Subcutaneous abdominal adipose tissue (tissue), 5 donors: ENCODE results near the gene PPARA.

Experiments used
- H3K27ac ChIP-seq: one replicate; pipeline ENCODE4 v1.7.0; 2013; ENCODE audit warnings: low read depth, mild to moderate bottlenecking, inconsistent platforms, low read length, moderate library complexity
- H3K27me3 ChIP-seq, 5 donors: one replicate each; pipeline ENCODE4 v1.7.0; 2013; ENCODE audit warnings: low read length in 5 of 5, inconsistent platforms in 1 of 5; ENCODE audit not compliant: control insufficient read depth in 5 of 5, insufficient read depth in 4 of 5
- H3K36me3 ChIP-seq, 5 donors: one replicate each; pipeline ENCODE4 v1.7.0; 2013; ENCODE audit warnings: low read length in 5 of 5; ENCODE audit not compliant: control insufficient read depth in 5 of 5, insufficient read depth in 5 of 5
- H3K4me1 ChIP-seq, 5 donors: one replicate each; pipeline ENCODE4 v1.7.0; 2013; ENCODE audit warnings: low read length in 5 of 5, mild to moderate bottlenecking in 3 of 5, moderate library complexity in 1 of 5; ENCODE audit not compliant: control insufficient read depth in 5 of 5, insufficient read depth in 5 of 5
- H3K4me3 ChIP-seq, 5 donors: one replicate each; pipeline ENCODE4 v1.7.0; 2013; ENCODE audit warnings: low read length in 5 of 5, low read depth in 1 of 5
- H3K9ac ChIP-seq, 5 donors: one replicate each; pipeline ENCODE4 v1.7.0; 2013; ENCODE audit warnings: low read length in 5 of 5, mild to moderate bottlenecking in 4 of 5, moderate library complexity in 3 of 5
- H3K9me3 ChIP-seq, 5 donors: one replicate each; pipeline ENCODE4 v1.7.0; 2013; ENCODE audit warnings: low read length in 5 of 5; ENCODE audit not compliant: control insufficient read depth in 5 of 5
- donor health status: healthy.
- donor health status: healthy.
- donor health status: healthy.
- donor health status: healthy.
- donor health status: healthy.

Gene PPARA

GRCh38 chr22:46276563-46276962, 126.2 kb downstream of the PPARA start:
- no peak overlapping the region for H3K4me3 ChIP-seq
- H3K9me3 ChIP-seq = no peaks in the 10 kb centered on the region
- no peak overlapping the region for H3K9ac ChIP-seq
- no peak overlapping the region for H3K27ac ChIP-seq
- no peaks in the 10 kb centered on the region for H3K27me3 ChIP-seq
- peaks cover 5 to 94% (median 91%) of the 10 kb centered on the region in 5 donors for H3K36me3 ChIP-seq
- H3K4me1 ChIP-seq = peaks cover 0 to 8% (median 0%) of the 10 kb centered on the region in 5 donors

GRCh38 chr22:46278656-46279645, 128.6 kb downstream of the PPARA start:
- peaks cover 0 to 8% (median 0%) of the 10 kb centered on the region in 5 donors for H3K4me1 ChIP-seq
- H3K9me3 ChIP-seq = no peaks in the 10 kb centered on the region
- no peaks in the 10 kb centered on the region for H3K27me3 ChIP-seq
- no peak overlapping the region for H3K4me3 ChIP-seq
- H3K27ac ChIP-seq = no peak overlapping the region
- no peak overlapping the region for H3K9ac ChIP-seq
- H3K36me3 ChIP-seq = peaks cover 7 to 92% (median 88%) of the 10 kb centered on the region in 5 donors

DNA sequence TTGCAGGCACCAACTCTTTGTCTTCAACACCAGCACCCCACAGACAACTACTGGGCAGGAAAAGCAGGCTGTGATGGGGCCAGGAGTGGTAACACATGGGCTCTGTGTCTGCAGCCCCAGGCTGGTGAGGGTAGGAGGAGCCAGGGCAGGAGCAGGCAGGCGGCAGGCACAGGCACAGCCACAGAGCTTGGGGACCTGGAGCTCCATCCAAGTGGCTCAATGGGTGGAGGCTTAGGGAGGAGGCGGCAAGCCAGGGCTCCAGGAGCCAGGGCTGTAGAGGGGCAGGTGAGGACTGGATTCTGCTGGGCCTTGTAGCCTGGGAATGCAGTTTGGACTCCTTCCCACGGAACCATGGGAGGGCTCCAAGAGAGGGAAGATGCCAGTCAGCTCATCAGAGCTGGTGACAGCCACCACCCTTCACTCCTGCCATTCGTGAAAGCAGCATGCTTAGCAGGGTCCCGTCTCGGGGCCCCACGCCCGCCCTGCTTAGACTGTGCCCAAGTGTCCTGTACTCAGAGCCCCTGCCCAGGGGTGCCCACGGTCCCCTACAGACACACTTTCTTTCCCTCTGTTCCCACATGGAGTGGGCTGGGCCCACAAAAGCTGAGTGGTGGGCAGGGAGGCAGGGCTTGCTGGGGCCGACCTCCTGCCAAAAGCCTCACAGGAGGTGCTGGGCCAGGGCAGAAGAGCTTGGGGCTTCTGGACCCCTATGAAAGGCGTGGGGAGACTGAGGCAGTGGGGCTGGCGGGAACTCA, 129.9 kb downstream of the PPARA start:
- no peaks in the 10 kb centered on the region for H3K27me3 ChIP-seq
- H3K9me3 ChIP-seq = no peaks in the 10 kb centered on the region
- no peak overlapping the region for H3K4me3 ChIP-seq
- peaks cover 7 to 92% (median 90%) of the 10 kb centered on the region in 5 donors for H3K36me3 ChIP-seq
- no peak overlapping the region for H3K27ac ChIP-seq
- H3K9ac ChIP-seq = no peak overlapping the region
- H3K4me1 ChIP-seq = peaks cover 0 to 19% (median 5%) of the 10 kb centered on the region in 5 donors

DNA sequence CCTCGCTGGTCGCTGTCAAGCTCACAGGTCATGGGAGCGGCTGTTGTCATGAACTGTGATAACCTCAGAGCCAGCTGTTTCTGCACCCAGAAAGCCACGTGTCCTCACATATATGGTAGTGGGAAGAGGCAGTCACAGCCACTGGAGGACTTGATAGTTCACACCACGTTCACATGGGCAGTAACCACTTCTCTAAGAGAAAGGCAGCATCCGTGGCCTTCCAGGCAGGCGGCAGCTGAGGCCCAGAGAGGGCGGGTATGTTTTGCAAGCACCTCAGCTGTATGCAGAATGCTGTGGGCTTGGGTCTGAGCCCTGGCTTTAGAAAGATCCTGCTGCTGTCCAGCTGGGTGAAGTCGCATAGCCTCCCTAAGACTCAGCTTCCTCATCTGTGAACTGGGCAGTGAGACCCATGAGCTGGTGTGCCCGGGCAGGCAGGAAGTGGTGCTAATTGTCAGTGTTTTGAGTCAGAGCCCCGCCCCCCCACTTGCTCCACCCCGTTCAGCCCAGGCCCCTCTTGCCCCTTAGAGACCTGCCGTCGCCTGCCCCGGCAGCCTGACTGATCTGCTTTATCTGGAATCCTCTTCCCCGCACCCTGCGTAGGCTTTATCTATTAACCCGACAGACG, 130.8 kb downstream of the PPARA start:
- Histone ChIP-seq H3K27me3 (no peaks in the 10 kb centered on the region), H3K4me1 (peaks cover 0 to 19% (median 5%) of the 10 kb centered on the region in 5 donors), H3K4me3 (no peak overlapping the region), H3K27ac (no peak overlapping the region), H3K36me3 (peaks cover 3 to 90% (median 86%) of the 10 kb centered on the region in 5 donors), H3K9ac (no peak overlapping the region), H3K9me3 (no peaks in the 10 kb centered on the region)

GRCh38 chr22:46281866-46282678, 131.7 kb downstream of the PPARA start:
- no peak overlapping the region for H3K9ac ChIP-seq
- H3K4me3 ChIP-seq = no peak overlapping the region
- no peaks in the 10 kb centered on the region for H3K27me3 ChIP-seq
- no peak overlapping the region for H3K27ac ChIP-seq
- no peaks in the 10 kb centered on the region for H3K9me3 ChIP-seq
- H3K4me1 ChIP-seq = peaks cover 0 to 20% (median 7%) of the 10 kb centered on the region in 5 donors
- H3K36me3 ChIP-seq = peaks cover 3 to 96% (median 87%) of the 10 kb centered on the region in 5 donors

GRCh38 chr22:46286006-46286405, 135.7 kb downstream of the PPARA start:
- no peak overlapping the region for H3K27ac ChIP-seq
- no peaks in the 10 kb centered on the region for H3K9me3 ChIP-seq
- no peaks in the 10 kb centered on the region for H3K27me3 ChIP-seq
- H3K9ac ChIP-seq = no peak overlapping the region
- peaks cover 2 to 29% (median 27%) of the 10 kb centered on the region in 5 donors for H3K4me1 ChIP-seq
- H3K36me3 ChIP-seq = peaks cover 3 to 95% (median 83%) of the 10 kb centered on the region in 5 donors
- H3K4me3 ChIP-seq = no peak overlapping the region

DNA sequence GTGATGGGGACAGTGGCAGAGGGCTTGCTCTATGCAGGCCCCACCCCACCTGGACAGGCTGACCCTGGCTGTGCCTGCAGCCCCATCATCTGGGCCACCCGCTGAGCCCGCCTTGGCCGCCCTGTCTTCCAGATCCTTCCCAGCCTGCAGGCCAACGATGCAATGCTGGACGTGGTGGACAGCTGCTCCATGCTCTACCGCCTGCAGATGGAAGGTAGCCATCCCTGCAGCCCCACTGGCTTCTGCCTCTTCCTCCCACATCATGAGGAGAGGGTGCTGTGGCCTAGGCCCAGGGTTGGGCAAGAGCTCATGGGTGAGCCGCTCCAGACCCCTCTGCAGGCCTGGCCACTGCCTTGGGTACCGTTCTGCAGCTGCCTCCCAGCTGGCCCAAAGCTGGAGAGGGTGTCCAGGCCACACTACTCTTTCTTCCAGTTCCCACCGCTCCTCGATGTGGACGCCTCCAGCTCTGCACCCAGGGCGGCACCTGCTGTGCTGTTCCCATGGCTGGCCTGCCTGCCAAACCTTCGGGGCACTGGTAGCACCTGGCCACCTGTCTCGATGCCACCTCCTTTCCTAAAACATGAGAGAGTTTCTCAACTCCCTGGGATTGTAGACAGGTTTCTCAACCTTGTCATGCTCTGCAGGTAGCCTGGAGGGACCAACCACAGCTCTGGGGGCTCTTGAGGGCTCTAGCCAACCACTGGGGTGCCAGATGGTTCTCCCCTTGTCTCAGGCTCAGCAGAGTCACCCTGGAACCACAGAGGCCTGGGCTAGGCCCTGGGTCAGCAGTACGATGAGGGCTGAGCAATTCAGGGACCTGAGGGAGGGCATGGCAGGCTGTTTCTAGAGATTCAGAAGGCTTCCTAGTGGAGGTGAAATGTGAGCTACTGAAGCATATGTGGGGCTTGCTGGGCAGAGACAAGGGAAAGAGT, 136.9 kb downstream of the PPARA start:
- no peaks in the 10 kb centered on the region for H3K27me3 ChIP-seq
- no peaks in the 10 kb centered on the region for H3K9me3 ChIP-seq
- peaks cover 2 to 34% (median 27%) of the 10 kb centered on the region in 5 donors for H3K4me1 ChIP-seq
- peak overlapping the region in 3 of 5 donors; percentile 23 to 50 (median 38) for H3K4me3 ChIP-seq
- H3K36me3 ChIP-seq = peaks cover 3 to 91% (median 75%) of the 10 kb centered on the region in 5 donors
- peak overlapping the region in 4 of 5 donors; percentile 20 to 79 (median 37) for H3K9ac ChIP-seq
- H3K27ac ChIP-seq = peak overlapping the region; percentile 49

DNA sequence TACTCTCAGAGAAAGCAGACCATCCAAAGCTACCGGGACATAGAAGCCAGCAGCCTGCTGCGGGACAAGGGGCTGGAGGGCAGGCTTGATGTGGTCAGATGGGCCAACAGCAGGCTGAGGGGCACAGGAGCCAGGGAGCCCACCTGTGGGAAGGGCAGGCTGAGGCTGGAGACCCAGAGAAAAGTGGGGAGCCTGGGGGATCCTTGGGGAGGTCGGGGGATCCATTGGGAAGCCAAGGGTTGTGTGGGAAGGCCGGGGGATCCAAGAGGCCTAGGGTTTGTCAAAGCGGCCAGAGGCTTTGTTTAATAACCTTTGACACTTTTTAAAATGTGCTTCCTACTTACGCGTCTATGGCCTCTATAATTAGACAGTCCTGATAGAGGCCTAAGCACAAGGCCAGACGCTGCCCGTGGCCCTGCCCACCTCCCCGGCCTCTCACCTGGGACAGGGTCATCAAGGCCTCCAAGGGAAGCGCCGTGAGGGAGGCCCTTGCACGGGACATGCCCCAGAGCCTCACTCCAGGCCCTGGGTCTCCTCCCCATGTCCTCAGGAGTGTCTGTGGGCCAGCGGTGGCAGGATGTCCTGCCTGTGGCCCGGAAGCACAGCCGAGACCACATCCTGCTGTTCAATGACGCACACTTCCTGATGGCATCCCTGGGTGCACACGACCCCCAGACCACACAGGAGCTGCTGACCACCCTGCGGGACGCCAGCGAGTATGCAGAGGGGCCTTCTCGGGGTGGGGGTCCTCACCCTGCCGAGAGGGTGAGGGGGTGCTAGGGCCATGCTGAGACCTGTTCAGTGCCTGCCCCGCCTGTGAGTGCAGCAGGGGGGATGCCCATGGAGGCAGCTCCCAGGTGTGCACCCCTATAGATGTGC, 137.8 kb downstream of the PPARA start:
- Histone ChIP-seq H3K36me3 (peaks cover 3 to 91% (median 75%) of the 10 kb centered on the region in 5 donors), H3K9ac (peak overlapping the region in 4 of 5 donors; percentile 20 to 79 (median 37)), H3K4me3 (peak overlapping the region; percentile 9 to 50 (median 27)), H3K4me1 (peaks cover 2 to 43% (median 29%) of the 10 kb centered on the region in 5 donors), H3K9me3 (no peaks in the 10 kb centered on the region), H3K27me3 (no peaks in the 10 kb centered on the region), H3K27ac (peak overlapping the region; percentile 49)
